Stimulated activated effector memory CD8-positive, alpha-beta T cell treated with anti-CD3 and anti-CD28 coated beads, Interleukin-12 subunit alpha, Interleukin-12 subunit beta, amount 100 ng/mL, for 72 hours (primary cell): ENCODE results near the gene ZFYVE21.
A peak's percentile ranks its signal among the peaks of the same experiment; 100 is the strongest.

Experiments
- ATAC-seq: fragments of 150-1000 bp; cut with Tn5 transposase; 2 replicates; pipeline ENCODE4 v1.10.0; 2021
- DNase-seq, 2 donors: peaks; one replicate each; pipeline ENCODE4 v3.0.0; 2021 to 2022; ENCODE audit warnings: low spot score in 2 of 2
- H3K27ac Mint-ChIP-seq: one replicate; pipeline ENCODE4 v1.8.0; 2022; ENCODE audit warnings: mild to moderate bottlenecking, mixed read lengths
- H3K36me3 Mint-ChIP-seq: one replicate; pipeline ENCODE4 v1.8.0; 2022; ENCODE audit warnings: mild to moderate bottlenecking, mixed read lengths
- H3K4me1 Mint-ChIP-seq: one replicate; pipeline ENCODE4 v1.8.0; 2022; ENCODE audit warnings: mixed read lengths
- H3K4me3 Mint-ChIP-seq: one replicate; pipeline ENCODE4 v1.8.0; 2022; ENCODE audit warnings: mild to moderate bottlenecking, mixed read lengths
- H3K9me3 Mint-ChIP-seq: one replicate; pipeline ENCODE4 v1.8.0; 2022; ENCODE audit warnings: mixed read lengths

Gene ZFYVE21

GRCh38 chr14:103715052-103716000, at the start of gene ZFYVE21, which contains the start of gene XRCC3:
Gene ZFYVE21 (plus strand): TSS chr14:103715810. CDS start chr14:103715842, 32 bp downstream.
Gene XRCC3 (minus strand): TSS chr14:103715451. CDS start chr14:103711087, 4,364 bp downstream.
- Mint-ChIP-seq H3K27ac (peak within 1 kb of the TSS; percentile 93), H3K9me3 (no peaks in the 10 kb centered on the region), H3K4me3 (peak within 1 kb of the TSS; percentile 85), H3K36me3 (peaks cover 40% of the 10 kb centered on the region), H3K4me1 (peaks cover 68% of the 10 kb centered on the region)
- DNase-seq (peak; percentile 98 to 100), ATAC-seq (peak; percentile 96)

- no peak overlapping the region for H3K4me3 Mint-ChIP-seq
- H3K27ac Mint-ChIP-seq: no peak overlapping the region
- peaks cover 6% of the 10 kb centered on the region for H3K4me1 Mint-ChIP-seq
- peaks cover 100% of the 10 kb centered on the region for H3K36me3 Mint-ChIP-seq
- no peaks in the 10 kb centered on the region for H3K9me3 Mint-ChIP-seq
- peak; percentile 63 for ATAC-seq
- no peak for DNase-seq
Measured at GRCh38 chr14:103667671-103668070, 47.9 kb upstream of the ZFYVE21 start.

DNA sequence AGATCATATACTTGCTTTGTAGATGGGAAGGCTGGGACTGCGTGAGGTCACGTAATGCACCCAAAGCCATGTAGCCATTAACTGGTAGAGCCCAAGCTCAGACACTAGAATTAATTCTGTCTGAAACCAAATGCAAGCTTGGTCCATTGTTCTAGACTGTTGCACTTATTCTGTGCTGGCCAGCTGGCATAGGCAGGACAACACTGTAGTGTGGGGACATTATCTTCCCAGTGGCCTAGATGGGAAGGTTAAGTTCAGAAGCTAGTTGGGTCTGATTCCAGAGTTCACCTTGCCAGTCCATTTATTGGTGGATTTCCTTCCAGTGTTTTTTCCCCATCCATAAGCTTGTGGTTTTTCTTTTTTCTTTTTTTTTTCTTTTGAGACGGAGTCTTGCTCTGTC, 47.5 kb upstream of the ZFYVE21 start:
- Mint-ChIP-seq H3K27ac (no peak overlapping the region), H3K9me3 (no peaks in the 10 kb centered on the region), H3K4me1 (peaks cover 6% of the 10 kb centered on the region), H3K36me3 (peaks cover 100% of the 10 kb centered on the region), H3K4me3 (no peak overlapping the region)
- DNase-seq (no peak), ATAC-seq (no peak)

GRCh38 chr14:103669370-103669769, 46.2 kb upstream of the ZFYVE21 start:
- H3K9me3 Mint-ChIP-seq: no peaks in the 10 kb centered on the region
- ATAC-seq (no peak), DNase-seq (no peak)
- H3K4me3 Mint-ChIP-seq: no peak overlapping the region
- peaks cover 100% of the 10 kb centered on the region for H3K36me3 Mint-ChIP-seq
- H3K4me1 Mint-ChIP-seq: no peaks in the 10 kb centered on the region
- H3K27ac Mint-ChIP-seq: peak overlapping the region; percentile 58

- no peak overlapping the region for H3K4me3 Mint-ChIP-seq
- peaks cover 100% of the 10 kb centered on the region for H3K36me3 Mint-ChIP-seq
- DNase-seq (no peak), ATAC-seq (no peak)
- H3K4me1 Mint-ChIP-seq: peaks cover 2% of the 10 kb centered on the region
- peak overlapping the region; percentile 65 for H3K27ac Mint-ChIP-seq
- no peaks in the 10 kb centered on the region for H3K9me3 Mint-ChIP-seq
Measured at GRCh38 chr14:103671911-103672310, 43.7 kb upstream of the ZFYVE21 start.

DNA sequence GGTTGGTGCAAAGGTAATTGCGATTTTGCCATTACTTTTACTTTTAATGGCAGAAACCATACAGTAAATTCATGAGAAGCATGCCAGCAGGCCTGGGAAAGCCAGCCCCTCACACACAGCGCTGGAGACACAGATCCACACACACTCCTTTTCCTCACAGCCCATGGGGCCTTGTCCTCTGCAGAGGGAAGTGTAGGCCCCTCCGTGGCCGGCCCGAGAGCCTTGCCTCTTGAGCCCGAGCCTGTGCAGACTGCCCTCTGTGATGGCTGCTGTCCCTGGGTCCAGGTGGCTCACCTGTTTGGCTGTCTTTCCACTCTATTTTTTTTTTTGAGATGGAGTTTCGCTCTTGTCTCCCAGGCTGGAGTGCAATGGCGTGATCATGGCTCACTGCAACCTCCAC, 39.7 kb upstream of the ZFYVE21 start:
- Mint-ChIP-seq H3K4me3 (no peak overlapping the region), H3K27ac (no peak overlapping the region), H3K36me3 (peaks cover 100% of the 10 kb centered on the region), H3K4me1 (peaks cover 5% of the 10 kb centered on the region), H3K9me3 (no peaks in the 10 kb centered on the region)
- DNase-seq (no peak), ATAC-seq (no peak)

- H3K36me3 Mint-ChIP-seq: peaks cover 100% of the 10 kb centered on the region
- no peak overlapping the region for H3K27ac Mint-ChIP-seq
- DNase-seq: no peak
- H3K4me1 Mint-ChIP-seq: peaks cover 5% of the 10 kb centered on the region
- H3K9me3 Mint-ChIP-seq: no peaks in the 10 kb centered on the region
- H3K4me3 Mint-ChIP-seq: no peak overlapping the region
- ATAC-seq: no peak
Measured at GRCh38 chr14:103676881-103677675, 38.5 kb upstream of the ZFYVE21 start.

DNA sequence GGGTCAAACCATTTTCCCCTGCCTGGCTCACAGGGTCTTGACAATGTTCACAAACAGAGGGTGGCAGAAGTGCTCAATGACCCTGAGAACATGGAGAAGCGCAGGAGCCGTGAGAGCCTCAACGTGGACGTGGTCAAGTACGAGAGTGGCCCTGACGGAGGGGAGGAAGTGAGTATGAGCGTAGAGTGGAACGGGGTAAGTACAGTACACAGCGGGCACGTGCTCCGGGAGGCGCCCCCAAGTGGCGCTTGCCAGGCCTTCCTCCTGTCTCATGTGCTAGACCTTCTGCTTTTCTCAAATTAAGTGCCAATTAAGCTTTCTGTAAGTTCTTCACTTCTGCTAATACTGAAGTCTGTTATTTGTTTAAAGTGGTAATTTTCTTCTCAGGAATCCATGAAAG, 36.3 kb upstream of the ZFYVE21 start:
- Mint-ChIP-seq H3K4me1 (peaks cover 5% of the 10 kb centered on the region), H3K36me3 (peaks cover 98% of the 10 kb centered on the region), H3K9me3 (no peaks in the 10 kb centered on the region), H3K27ac (peak overlapping the region; percentile 64), H3K4me3 (no peak overlapping the region)
- no peak for DNase-seq
- peak; percentile 77 for ATAC-seq

- Mint-ChIP-seq H3K36me3 (peaks cover 98% of the 10 kb centered on the region), H3K9me3 (no peaks in the 10 kb centered on the region), H3K4me3 (no peak overlapping the region), H3K4me1 (peaks cover 5% of the 10 kb centered on the region), H3K27ac (no peak overlapping the region)
- DNase-seq (no peak), ATAC-seq (no peak)
Measured at GRCh38 chr14:103680491-103681231, 34.9 kb upstream of the ZFYVE21 start.

DNA sequence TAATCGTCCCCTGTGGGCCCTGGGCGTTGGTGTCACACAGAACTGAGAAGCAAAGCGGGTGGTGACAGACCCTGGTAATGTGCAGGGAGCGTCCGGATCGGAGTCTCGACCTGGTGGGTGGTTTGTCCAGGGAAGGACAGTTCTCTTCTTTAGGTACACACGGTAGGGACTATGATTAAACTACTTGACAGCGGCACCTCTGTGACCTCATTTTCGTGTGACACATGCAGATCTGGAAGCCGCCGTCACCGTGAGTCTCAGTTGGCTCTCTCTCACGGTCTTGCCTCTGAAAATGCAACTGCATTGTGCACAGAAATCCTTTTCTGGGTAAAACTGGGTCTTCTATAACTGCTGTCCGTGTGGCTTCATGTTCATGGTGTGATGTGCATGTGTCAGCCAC, 32.5 kb upstream of the ZFYVE21 start:
- Mint-ChIP-seq H3K36me3 (peaks cover 98% of the 10 kb centered on the region), H3K9me3 (no peaks in the 10 kb centered on the region), H3K4me3 (no peak overlapping the region), H3K4me1 (no peaks in the 10 kb centered on the region), H3K27ac (no peak overlapping the region)
- ATAC-seq (no peak), DNase-seq (no peak)

- no peaks in the 10 kb centered on the region for H3K9me3 Mint-ChIP-seq
- H3K27ac Mint-ChIP-seq: no peak overlapping the region
- H3K4me1 Mint-ChIP-seq: no peaks in the 10 kb centered on the region
- peaks cover 98% of the 10 kb centered on the region for H3K36me3 Mint-ChIP-seq
- no peak for DNase-seq
- no peak for ATAC-seq
- H3K4me3 Mint-ChIP-seq: no peak overlapping the region
Measured at GRCh38 chr14:103684471-103684870, 31.1 kb upstream of the ZFYVE21 start.

GRCh38 chr14:103684871-103685270, 30.7 kb upstream of the ZFYVE21 start:
- peaks cover 98% of the 10 kb centered on the region for H3K36me3 Mint-ChIP-seq

GRCh38 chr14:103685276-103686211, 30.1 kb upstream of the ZFYVE21 start:
- H3K27ac Mint-ChIP-seq: peak overlapping the region; percentile 48
- H3K36me3 Mint-ChIP-seq: peaks cover 98% of the 10 kb centered on the region
- H3K4me3 Mint-ChIP-seq: no peak overlapping the region
- ATAC-seq (no peak), DNase-seq (no peak)
- H3K9me3 Mint-ChIP-seq: no peaks in the 10 kb centered on the region
- no peaks in the 10 kb centered on the region for H3K4me1 Mint-ChIP-seq

More at GRCh38 chr14:103684871-103685270, 30.7 kb upstream of the ZFYVE21 start:
- DNase-seq (no peak), ATAC-seq (no peak)
- Mint-ChIP-seq H3K4me3 (no peak overlapping the region), H3K9me3 (no peaks in the 10 kb centered on the region), H3K27ac (no peak overlapping the region), H3K4me1 (no peaks in the 10 kb centered on the region)

- no peak for DNase-seq
- ATAC-seq: no peak
- Mint-ChIP-seq H3K27ac (no peak overlapping the region), H3K36me3 (peaks cover 98% of the 10 kb centered on the region), H3K4me3 (no peak overlapping the region), H3K9me3 (no peaks in the 10 kb centered on the region), H3K4me1 (no peaks in the 10 kb centered on the region)
Measured at GRCh38 chr14:103686831-103687485, 28.7 kb upstream of the ZFYVE21 start.
